Breast epithelium (tissue), 3 donors: ENCODE measurements around the gene MAP3K5.

ENCODE experiments used
- POLR2A ChIP-seq: fragments of 450-650 bp; IDR thresholded peaks from one replicate; pipeline ENCODE4 v1.6.1; 2016; ENCODE audit warnings: antibody characterized with exemption, mild to moderate bottlenecking, moderate library complexity
- TF ChIP-seq, protein P1 (sequence below), 3 donors: fragments of 450-650 bp; IDR thresholded peaks; one replicate each; pipeline ENCODE4 v1.5.1; 2016 to 2017; ENCODE audit warnings: antibody characterized with exemption in 3 of 3, mild to moderate bottlenecking in 3 of 3, moderate library complexity in 3 of 3

DNA sequence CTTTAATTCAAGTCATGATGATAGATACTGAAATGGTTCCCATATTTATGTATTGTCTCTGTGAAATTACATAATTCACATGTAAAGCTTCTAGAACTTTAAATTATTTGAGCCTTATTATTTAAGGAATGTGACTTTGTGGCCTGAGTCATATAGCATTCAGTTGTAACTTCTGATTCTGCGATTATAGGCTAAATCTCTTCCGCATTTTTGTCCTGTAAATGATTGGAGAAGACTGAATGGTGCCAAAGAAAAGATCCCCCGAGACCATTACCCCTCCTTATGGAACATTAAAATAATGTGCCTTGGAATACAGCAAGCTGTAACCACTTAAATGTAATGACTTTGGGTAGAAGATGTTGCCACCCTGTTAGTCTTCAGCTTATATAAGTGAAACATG lies 178.8 kb downstream of the MAP3K5 start:
- TF ChIP-seq, protein P1, sequence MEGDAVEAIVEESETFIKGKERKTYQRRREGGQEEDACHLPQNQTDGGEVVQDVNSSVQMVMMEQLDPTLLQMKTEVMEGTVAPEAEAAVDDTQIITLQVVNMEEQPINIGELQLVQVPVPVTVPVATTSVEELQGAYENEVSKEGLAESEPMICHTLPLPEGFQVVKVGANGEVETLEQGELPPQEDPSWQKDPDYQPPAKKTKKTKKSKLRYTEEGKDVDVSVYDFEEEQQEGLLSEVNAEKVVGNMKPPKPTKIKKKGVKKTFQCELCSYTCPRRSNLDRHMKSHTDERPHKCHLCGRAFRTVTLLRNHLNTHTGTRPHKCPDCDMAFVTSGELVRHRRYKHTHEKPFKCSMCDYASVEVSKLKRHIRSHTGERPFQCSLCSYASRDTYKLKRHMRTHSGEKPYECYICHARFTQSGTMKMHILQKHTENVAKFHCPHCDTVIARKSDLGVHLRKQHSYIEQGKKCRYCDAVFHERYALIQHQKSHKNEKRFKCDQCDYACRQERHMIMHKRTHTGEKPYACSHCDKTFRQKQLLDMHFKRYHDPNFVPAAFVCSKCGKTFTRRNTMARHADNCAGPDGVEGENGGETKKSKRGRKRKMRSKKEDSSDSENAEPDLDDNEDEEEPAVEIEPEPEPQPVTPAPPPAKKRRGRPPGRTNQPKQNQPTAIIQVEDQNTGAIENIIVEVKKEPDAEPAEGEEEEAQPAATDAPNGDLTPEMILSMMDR (IDR thresholded peaks at IDR 0.05), result no peak
- no peak for TF ChIP-seq POLR2A
